Measurements from ENCODE around the gene LAMB2. TPM values are rescaled to one million over a fixed set of nuclear protein-coding genes. Genes with fewer than 3 reads are reported as not detected.

LAMB2 gene
- polyA plus RNA-seq, 1 of the 3 experiments (the other 2 are of a cell fraction), result 332 TPM

DNA sequence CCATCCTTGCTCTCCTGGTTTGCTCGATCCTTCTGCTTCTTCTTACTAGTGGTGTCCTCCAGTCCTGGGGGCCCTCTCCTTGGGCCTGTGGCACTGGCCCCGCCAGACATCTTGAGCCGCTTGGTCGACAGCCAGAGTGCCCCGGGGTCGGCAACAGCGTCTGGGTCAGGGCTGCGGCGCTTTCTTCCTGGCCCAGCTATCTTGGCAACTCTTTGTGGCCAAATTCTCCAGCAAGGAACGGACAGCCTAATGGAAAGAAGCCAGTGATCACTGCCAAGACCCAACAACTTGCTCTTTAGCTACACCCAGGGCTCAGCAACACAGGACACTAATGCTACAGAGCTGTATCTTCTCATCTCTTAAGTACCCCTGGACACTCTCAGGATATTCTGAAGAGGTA lies 13.8 kb downstream of the LAMB2 start:
- no peak for TF ChIP-seq SMC3 (IDR thresholded peaks at IDR 0.05; ENCODE audit: low read depth, low read length)
- TF ChIP-seq EP300 (IDR thresholded peaks at IDR 0.05; ENCODE audit: borderline replicate concordance in 1 of 2, low read depth in 1 of 2, low read length in 1 of 2), result no peak
- TF ChIP-seq, protein P1, sequence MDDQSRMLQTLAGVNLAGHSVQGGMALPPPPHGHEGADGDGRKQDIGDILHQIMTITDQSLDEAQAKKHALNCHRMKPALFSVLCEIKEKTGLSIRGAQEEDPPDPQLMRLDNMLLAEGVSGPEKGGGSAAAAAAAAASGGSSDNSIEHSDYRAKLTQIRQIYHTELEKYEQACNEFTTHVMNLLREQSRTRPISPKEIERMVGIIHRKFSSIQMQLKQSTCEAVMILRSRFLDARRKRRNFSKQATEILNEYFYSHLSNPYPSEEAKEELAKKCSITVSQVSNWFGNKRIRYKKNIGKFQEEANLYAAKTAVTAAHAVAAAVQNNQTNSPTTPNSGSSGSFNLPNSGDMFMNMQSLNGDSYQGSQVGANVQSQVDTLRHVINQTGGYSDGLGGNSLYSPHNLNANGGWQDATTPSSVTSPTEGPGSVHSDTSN (IDR thresholded peaks at IDR 0.05), result no peak
- TF ChIP-seq CHD2 (IDR thresholded peaks at IDR 0.05; ENCODE audit: low read length, partially characterized antibody), result no peak
- no peak for TF ChIP-seq FOXJ3 (CRISPR knock-in tag; IDR thresholded peaks at IDR 0.05)
- ChIA-PET CTCF (interaction anchor here (1.8 to 4.0 kb wide), 2 partner anchors 12 to 25 kb away, joined by 6 to 26 read pairs; partner anchors contain the start of genes LAMB2 and QRICH1), POLR2A (interaction anchor here (2.6 to 4.0 kb wide), 2 partner anchors 14 to 26 kb away, joined by 16 to 25 read pairs; partner anchors contain the start of genes LAMB2 and QRICH1)
- no peaks in the 10 kb centered on the region for H3K27me3 ChIP-seq (ENCODE audit: insufficient read depth)
- no peak overlapping the region for H2AFZ ChIP-seq (ENCODE audit: low read depth)
- H3K27ac ChIP-seq (ENCODE audit: low read depth in 2 of 2, low read length in 1 of 2), result peak overlapping the region in 1 of 2 experiments; percentile 96; a peak in 2 of 4 replicates
- H3K4me3 ChIP-seq (ENCODE audit: low read depth in 2 of 2, low read length in 1 of 2), result peak overlapping the region; percentile 95 to 100; a peak in 2 of 4 replicates
- no peaks in the 10 kb centered on the region for H3K9me2 ChIP-seq
- peak overlapping the region; percentile 100 for H3K4me2 ChIP-seq
- H3K9me3 ChIP-seq, result no peaks in the 10 kb centered on the region
- H3K79me2 ChIP-seq (ENCODE audit: insufficient read depth), result peaks cover 31% of the 10 kb centered on the region
- H3K36me3 ChIP-seq (replicated peaks in 1 of 2; ENCODE audit: control insufficient read depth in 1 of 2, insufficient read depth in 2 of 2, low read length in 1 of 2), result peaks cover 38 to 72% of the 10 kb centered on the region in 2 experiments
- peaks cover 7 to 19% of the 10 kb centered on the region in 2 experiments; a peak in 2 of 4 replicates for H3K4me1 ChIP-seq (ENCODE audit: control insufficient read depth in 1 of 2, insufficient read depth in 2 of 2, low read depth in 1 of 2, low read length in 1 of 2)
- H4K20me1 ChIP-seq (ENCODE audit: insufficient read depth), result no peaks in the 10 kb centered on the region
- no peak for DNase-seq
- peak overlapping the region; percentile 89; the same call in 1 of the 2 replicates for H3K9ac ChIP-seq
- WGBS (ENCODE audit: low lambda C conversion rate), result 84% methylated on average over 7 of the region's 10 CpGs
- H3F3A ChIP-seq (replicated peaks; ENCODE audit: insufficient read depth), result peaks cover 36% of the 10 kb centered on the region

GRCh38 chr3:49112262-49112661 lies 20.6 kb downstream of the LAMB2 start:
- no peaks in the 10 kb centered on the region for H3K9me2 ChIP-seq
- no peak for DNase-seq
- H3K9me3 ChIP-seq, result no peaks in the 10 kb centered on the region
- H3K79me2 ChIP-seq (ENCODE audit: insufficient read depth), result no peaks in the 10 kb centered on the region
- H2AFZ ChIP-seq (ENCODE audit: low read depth), result no peak overlapping the region
- H3K9ac ChIP-seq, result no peak overlapping the region
- ChIA-PET POLR2A (interaction anchor here (1.1 kb wide), 1 partner anchor 18 kb away, joined by 5 read pairs; the partner anchor contains the start of gene QRICH1), CTCF (interaction anchor here (0.6 to 1.5 kb wide), 4 partner anchors 20 to 1274 kb away, joined by 3 read pairs; no protein-coding TSS in a partner anchor)
- H3K36me3 ChIP-seq (replicated peaks in 1 of 2; ENCODE audit: control insufficient read depth in 1 of 2, insufficient read depth in 2 of 2, low read length in 1 of 2), result peaks cover 17 to 90% of the 10 kb centered on the region in 2 experiments
- TF ChIP-seq ELF1 (IDR thresholded peaks at IDR 0.05) (no peak), GABPA (IDR thresholded peaks at IDR 0.05; ENCODE audit: low read depth) (no peak), EP300 (IDR thresholded peaks at IDR 0.05; ENCODE audit: borderline replicate concordance in 1 of 2, low read depth in 1 of 2, low read length in 1 of 2) (no peak), FOXM1 (IDR thresholded peaks at IDR 0.05; ENCODE audit: low read depth) (no peak), EZH2phosphoT487 (IDR thresholded peaks at IDR 0.05; ENCODE audit: borderline replicate concordance, low read depth) (no peak), RFX5 (IDR thresholded peaks at IDR 0.05; ENCODE audit: low read length) (no peak), POLR2AphosphoS5 (IDR thresholded peaks at IDR 0.05; ENCODE audit: low read depth, low read length) (no peak), RCOR1 (IDR thresholded peaks at IDR 0.05; ENCODE audit: low read length) (no peak), MEF2A (IDR thresholded peaks at IDR 0.05; ENCODE audit: borderline replicate concordance, low read depth) (no peak), FOXJ3 (CRISPR knock-in tag; IDR thresholded peaks at IDR 0.05) (no peak), TEAD4 (IDR thresholded peaks at IDR 0.05; ENCODE audit: borderline replicate concordance, insufficient read depth) (no peak), SMC3 (IDR thresholded peaks at IDR 0.05; ENCODE audit: low read depth, low read length) (no peak)
- TF ChIP-seq, protein P1 (IDR thresholded peaks at IDR 0.05), result no peak
- TF ChIP-seq, protein P2, sequence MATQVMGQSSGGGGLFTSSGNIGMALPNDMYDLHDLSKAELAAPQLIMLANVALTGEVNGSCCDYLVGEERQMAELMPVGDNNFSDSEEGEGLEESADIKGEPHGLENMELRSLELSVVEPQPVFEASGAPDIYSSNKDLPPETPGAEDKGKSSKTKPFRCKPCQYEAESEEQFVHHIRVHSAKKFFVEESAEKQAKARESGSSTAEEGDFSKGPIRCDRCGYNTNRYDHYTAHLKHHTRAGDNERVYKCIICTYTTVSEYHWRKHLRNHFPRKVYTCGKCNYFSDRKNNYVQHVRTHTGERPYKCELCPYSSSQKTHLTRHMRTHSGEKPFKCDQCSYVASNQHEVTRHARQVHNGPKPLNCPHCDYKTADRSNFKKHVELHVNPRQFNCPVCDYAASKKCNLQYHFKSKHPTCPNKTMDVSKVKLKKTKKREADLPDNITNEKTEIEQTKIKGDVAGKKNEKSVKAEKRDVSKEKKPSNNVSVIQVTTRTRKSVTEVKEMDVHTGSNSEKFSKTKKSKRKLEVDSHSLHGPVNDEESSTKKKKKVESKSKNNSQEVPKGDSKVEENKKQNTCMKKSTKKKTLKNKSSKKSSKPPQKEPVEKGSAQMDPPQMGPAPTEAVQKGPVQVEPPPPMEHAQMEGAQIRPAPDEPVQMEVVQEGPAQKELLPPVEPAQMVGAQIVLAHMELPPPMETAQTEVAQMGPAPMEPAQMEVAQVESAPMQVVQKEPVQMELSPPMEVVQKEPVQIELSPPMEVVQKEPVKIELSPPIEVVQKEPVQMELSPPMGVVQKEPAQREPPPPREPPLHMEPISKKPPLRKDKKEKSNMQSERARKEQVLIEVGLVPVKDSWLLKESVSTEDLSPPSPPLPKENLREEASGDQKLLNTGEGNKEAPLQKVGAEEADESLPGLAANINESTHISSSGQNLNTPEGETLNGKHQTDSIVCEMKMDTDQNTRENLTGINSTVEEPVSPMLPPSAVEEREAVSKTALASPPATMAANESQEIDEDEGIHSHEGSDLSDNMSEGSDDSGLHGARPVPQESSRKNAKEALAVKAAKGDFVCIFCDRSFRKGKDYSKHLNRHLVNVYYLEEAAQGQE (IDR thresholded peaks at IDR 0.05; ENCODE audit: low read depth, low read length), result no peak
- TF ChIP-seq, protein P3, sequence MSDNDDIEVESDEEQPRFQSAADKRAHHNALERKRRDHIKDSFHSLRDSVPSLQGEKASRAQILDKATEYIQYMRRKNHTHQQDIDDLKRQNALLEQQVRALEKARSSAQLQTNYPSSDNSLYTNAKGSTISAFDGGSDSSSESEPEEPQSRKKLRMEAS (IDR thresholded peaks at IDR 0.05; ENCODE audit: low read depth), result no peak
- TF ChIP-seq, protein P4, sequence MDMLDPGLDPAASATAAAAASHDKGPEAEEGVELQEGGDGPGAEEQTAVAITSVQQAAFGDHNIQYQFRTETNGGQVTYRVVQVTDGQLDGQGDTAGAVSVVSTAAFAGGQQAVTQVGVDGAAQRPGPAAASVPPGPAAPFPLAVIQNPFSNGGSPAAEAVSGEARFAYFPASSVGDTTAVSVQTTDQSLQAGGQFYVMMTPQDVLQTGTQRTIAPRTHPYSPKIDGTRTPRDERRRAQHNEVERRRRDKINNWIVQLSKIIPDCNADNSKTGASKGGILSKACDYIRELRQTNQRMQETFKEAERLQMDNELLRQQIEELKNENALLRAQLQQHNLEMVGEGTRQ (IDR thresholded peaks at IDR 0.05; ENCODE audit: borderline replicate concordance, low read depth, low read length), result no peak
- TF ChIP-seq, protein P5, sequence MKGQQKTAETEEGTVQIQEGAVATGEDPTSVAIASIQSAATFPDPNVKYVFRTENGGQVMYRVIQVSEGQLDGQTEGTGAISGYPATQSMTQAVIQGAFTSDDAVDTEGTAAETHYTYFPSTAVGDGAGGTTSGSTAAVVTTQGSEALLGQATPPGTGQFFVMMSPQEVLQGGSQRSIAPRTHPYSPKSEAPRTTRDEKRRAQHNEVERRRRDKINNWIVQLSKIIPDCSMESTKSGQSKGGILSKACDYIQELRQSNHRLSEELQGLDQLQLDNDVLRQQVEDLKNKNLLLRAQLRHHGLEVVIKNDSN (IDR thresholded peaks at IDR 0.05; ENCODE audit: borderline replicate concordance, low read depth), result no peak
- WGBS (ENCODE audit: low lambda C conversion rate), result 87% methylated on average over 11 of the region's 14 CpGs
- H3K4me3 ChIP-seq (ENCODE audit: low read depth in 2 of 2, low read length in 1 of 2), result no peak overlapping the region
- no peak overlapping the region for H3K27ac ChIP-seq (ENCODE audit: low read depth in 2 of 2, low read length in 1 of 2)
- no peaks in the 10 kb centered on the region for H3K4me1 ChIP-seq (ENCODE audit: control insufficient read depth in 1 of 2, insufficient read depth in 2 of 2, low read depth in 1 of 2, low read length in 1 of 2)
- H3K27me3 ChIP-seq (ENCODE audit: insufficient read depth), result no peaks in the 10 kb centered on the region
- H4K20me1 ChIP-seq (ENCODE audit: insufficient read depth), result no peaks in the 10 kb centered on the region
- no peak overlapping the region for H3K4me2 ChIP-seq
- no peaks in the 10 kb centered on the region for H3F3A ChIP-seq (replicated peaks; ENCODE audit: insufficient read depth)
